Subcutaneous abdominal adipose tissue (tissue), 5 donors: ENCODE measurements around the gene GSTM4.
A peak's percentile ranks its signal among the peaks of the same experiment; 100 is the strongest.
"Not testable (repeated sequence)": the region's sequence is repeated elsewhere in the genome, so short reads cannot be mapped to it uniquely, and the experiment has no call there.

Source experiments
- H3K27ac ChIP-seq: one replicate; pipeline ENCODE4 v1.7.0; 2013; ENCODE audit warnings: low read depth, mild to moderate bottlenecking, inconsistent platforms, low read length, moderate library complexity
- H3K27me3 ChIP-seq, 5 donors: one replicate each; pipeline ENCODE4 v1.7.0; 2013; ENCODE audit warnings: low read length in 5 of 5, inconsistent platforms in 1 of 5; ENCODE audit not compliant: control insufficient read depth in 5 of 5, insufficient read depth in 4 of 5
- H3K36me3 ChIP-seq, 5 donors: one replicate each; pipeline ENCODE4 v1.7.0; 2013; ENCODE audit warnings: low read length in 5 of 5; ENCODE audit not compliant: control insufficient read depth in 5 of 5, insufficient read depth in 5 of 5
- H3K4me1 ChIP-seq, 5 donors: one replicate each; pipeline ENCODE4 v1.7.0; 2013; ENCODE audit warnings: low read length in 5 of 5, mild to moderate bottlenecking in 3 of 5, moderate library complexity in 1 of 5; ENCODE audit not compliant: control insufficient read depth in 5 of 5, insufficient read depth in 5 of 5
- H3K4me3 ChIP-seq, 5 donors: one replicate each; pipeline ENCODE4 v1.7.0; 2013; ENCODE audit warnings: low read length in 5 of 5, low read depth in 1 of 5
- H3K9ac ChIP-seq, 5 donors: one replicate each; pipeline ENCODE4 v1.7.0; 2013; ENCODE audit warnings: low read length in 5 of 5, mild to moderate bottlenecking in 4 of 5, moderate library complexity in 3 of 5
- H3K9me3 ChIP-seq, 5 donors: one replicate each; pipeline ENCODE4 v1.7.0; 2013; ENCODE audit warnings: low read length in 5 of 5; ENCODE audit not compliant: control insufficient read depth in 5 of 5
- donor health status: healthy.
- donor health status: healthy.
- donor health status: healthy.
- donor health status: healthy.
- donor health status: healthy.

GSTM4 gene

DNA sequence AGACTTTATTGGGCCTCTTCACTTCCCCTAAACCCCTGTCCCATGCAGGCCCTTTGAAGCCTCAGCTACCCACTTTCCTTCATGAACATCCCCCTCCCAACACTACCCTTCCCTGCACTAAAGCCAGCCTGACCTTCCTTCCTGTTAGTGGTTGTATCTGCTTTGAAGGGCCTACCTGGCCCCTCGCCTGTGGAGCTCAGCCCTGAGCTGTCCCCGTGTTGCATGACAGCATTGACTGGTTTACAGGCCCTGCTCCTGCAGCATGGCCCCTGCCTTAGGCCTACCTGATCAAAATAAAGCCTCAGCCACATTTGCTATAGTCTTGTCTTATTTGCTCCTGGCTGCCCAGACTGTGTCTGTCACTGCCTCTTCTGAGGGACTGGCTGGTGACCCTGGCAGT is 5.5 kb downstream of the GSTM4 start:
- peaks cover 0 to 49% (median 31%) of the 10 kb centered on the region in 5 donors for H3K36me3 ChIP-seq
- H3K9ac ChIP-seq = no peak overlapping the region
- no peaks in the 10 kb centered on the region for H3K9me3 ChIP-seq
- H3K27ac ChIP-seq = no peak overlapping the region
- H3K27me3 ChIP-seq = no peaks in the 10 kb centered on the region
- peaks cover 0 to 10% (median 6%) of the 10 kb centered on the region in 5 donors for H3K4me1 ChIP-seq
- no peak overlapping the region for H3K4me3 ChIP-seq

DNA sequence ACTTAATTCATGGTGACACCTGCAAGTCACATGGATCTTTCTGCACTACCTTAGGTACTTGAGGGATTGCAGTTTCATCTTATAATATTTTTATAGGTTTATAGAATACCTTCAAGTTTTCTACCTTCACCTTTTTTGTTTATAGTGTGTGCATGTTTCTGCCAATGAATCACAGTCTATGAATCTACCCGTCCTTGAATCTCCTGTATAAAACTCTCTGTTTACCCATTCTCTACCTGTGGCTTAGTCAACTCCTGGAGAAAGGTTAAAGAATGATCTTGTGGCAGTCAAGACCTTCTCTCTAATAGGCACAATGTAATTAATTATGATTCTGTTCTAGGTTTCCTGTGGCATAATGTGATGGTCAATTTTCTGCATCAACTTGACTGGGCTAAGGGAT is 8.8 kb downstream of the GSTM4 start:
- Histone ChIP-seq H3K27me3 (no peaks in the 10 kb centered on the region), H3K36me3 (peaks cover 0 to 29% (median 15%) of the 10 kb centered on the region in 5 donors), H3K9me3 (no peaks in the 10 kb centered on the region), H3K4me1 (peaks cover 2 to 13% (median 12%) of the 10 kb centered on the region in 5 donors), H3K27ac (no peak overlapping the region), H3K9ac (no peak overlapping the region), H3K4me3 (no peak overlapping the region)

DNA sequence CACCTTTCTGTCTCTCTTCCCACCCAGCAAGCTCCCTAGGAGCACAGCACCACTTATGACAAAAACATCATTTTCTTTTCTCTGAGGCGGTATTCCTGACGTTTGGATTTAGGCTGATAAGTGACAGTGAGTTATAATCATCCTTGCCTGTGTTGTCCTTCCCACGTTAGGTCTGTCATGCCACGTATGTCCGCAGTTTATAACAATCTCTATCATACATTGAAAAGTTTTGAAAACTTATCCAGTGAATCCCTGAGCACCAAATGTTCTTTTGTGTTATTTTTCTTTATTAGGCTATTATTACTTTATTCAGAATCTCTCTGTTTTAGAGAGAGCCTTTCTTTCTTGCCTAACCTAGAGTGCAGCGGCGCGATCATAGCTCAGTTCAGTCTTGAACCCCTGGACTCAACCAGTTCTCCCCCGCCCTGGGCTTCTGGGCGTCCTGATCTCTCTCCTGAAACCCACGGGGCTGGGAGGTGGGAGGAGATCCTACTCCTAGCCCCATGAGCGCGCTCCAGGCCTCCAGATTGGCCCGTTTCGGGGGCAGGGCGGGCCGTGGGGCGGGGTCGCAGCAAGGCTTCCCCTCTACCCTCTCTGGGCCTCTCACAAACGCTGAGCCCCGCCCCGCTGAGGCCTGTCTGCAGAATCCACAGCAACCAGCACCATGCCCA is 11.7 kb downstream of the GSTM4 start, which contains the start of gene GSTM2:
GSTM2 (plus strand) TSS at position 606 of the 671 bp plus-strand sequence; CDS start at position 665, 59 bp downstream.
- peaks cover 0 to 11% (median 5%) of the 10 kb centered on the region in 5 donors for H3K36me3 ChIP-seq
- no peaks in the 10 kb centered on the region for H3K27me3 ChIP-seq
- peaks cover 2 to 13% (median 12%) of the 10 kb centered on the region in 5 donors for H3K4me1 ChIP-seq
- H3K9me3 ChIP-seq = no peaks in the 10 kb centered on the region
- H3K9ac ChIP-seq = peak within 1 kb of the TSS in 4 of 5 donors; percentile 53 to 74 (median 65)
- no peak within 1 kb of the TSS for H3K27ac ChIP-seq
- H3K4me3 ChIP-seq = peak within 1 kb of the TSS; percentile 62 to 79 (median 72)

DNA sequence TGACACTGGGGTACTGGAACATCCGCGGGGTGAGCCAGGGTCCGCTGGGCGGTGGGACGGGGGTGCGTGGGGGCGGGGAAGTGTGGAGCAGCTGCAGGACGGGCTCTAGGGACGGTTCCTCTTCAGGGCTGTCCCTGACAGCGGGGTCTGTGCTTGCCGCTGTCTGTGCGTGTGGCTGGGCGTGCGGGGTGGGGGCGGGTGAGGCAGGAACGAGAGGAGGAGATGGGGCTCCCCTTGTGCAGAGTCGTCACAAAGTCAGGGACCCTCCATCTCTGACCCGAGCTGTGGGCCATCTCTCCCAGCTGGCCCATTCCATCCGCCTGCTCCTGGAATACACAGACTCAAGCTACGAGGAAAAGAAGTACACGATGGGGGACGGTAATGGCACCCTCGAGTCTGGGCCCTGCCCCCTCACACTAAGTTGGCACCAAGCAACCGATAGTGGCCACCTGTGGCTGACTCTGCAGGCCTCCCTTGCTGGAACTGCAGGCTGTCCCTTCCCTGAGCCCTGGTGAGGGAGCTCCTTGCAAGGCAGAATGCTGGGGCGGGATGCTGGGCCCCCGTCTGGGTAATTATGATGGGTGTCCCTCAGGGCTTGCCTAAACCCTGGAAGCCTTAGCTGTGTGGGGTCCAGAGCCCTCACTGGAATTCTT is 12.3 kb downstream of the GSTM4 start:
- H3K4me3 ChIP-seq = peak overlapping the region; percentile 62 to 79 (median 72)
- no peaks in the 10 kb centered on the region for H3K9me3 ChIP-seq
- H3K4me1 ChIP-seq = peaks cover 2 to 13% (median 12%) of the 10 kb centered on the region in 5 donors
- H3K27ac ChIP-seq = no peak overlapping the region
- H3K36me3 ChIP-seq = peaks cover 0 to 15% (median 8%) of the 10 kb centered on the region in 5 donors
- peak overlapping the region in 3 of 5 donors; percentile 64 to 74 (median 66) for H3K9ac ChIP-seq
- H3K27me3 ChIP-seq = no peaks in the 10 kb centered on the region

DNA sequence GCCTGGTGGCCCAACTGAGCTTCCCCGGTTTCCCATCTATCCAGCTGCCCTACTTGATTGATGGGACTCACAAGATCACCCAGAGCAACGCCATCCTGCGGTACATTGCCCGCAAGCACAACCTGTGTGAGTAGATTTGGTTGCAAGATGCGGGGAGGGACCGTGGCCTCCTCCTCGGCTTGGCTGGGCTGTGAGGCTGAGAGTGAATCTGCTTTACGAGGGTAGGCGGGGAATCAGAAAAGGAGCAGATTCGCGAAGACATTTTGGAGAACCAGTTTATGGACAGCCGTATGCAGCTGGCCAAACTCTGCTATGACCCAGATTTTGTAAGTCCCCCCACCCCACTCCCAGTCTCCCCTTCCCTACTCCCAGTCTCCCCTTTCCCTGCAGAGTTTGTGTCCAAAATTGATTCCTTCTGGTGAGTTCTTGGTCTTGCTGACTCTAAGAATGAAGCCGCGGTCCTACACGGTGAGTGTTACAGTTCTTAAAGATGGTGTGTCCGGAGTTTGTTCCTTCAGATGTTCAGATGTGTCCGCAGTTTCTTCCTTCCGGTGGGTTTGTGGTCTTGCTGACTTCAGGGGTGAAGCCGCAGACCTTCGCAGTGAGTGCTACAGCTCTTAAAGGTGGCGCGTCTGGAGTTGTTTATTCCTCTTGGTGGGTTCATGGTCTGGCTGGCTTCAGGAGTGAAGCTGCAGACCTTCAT is 13.5 kb downstream of the GSTM4 start:
- H3K9ac ChIP-seq = no peak overlapping the region
- H3K9me3 ChIP-seq = no peaks in the 10 kb centered on the region
- H3K36me3 ChIP-seq = peaks cover 0 to 21% (median 9%) of the 10 kb centered on the region in 5 donors
- H3K4me1 ChIP-seq = peaks cover 2 to 13% (median 12%) of the 10 kb centered on the region in 5 donors
- H3K27ac ChIP-seq = no peak overlapping the region
- H3K27me3 ChIP-seq = no peaks in the 10 kb centered on the region
- H3K4me3 ChIP-seq = no peak overlapping the region

DNA sequence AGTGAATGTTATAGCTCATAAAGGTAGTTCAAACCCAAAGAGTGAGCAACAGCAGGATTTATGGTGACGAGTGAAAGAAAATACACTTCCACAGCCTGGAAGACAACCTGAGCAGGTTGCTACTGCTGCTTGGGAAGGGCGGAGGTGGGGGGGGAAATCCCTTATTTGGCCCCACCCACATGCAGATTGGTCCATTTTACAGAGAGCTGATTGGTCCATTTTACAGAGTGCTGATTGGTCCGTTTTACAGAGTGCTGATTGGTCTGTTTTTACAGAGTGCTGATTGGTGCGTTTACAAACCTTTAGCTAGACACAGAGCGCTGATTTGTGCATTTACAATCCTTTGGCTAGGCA is 14.0 kb downstream of the GSTM4 start:
- H3K4me1 ChIP-seq = peaks cover 2 to 13% (median 12%) of the 10 kb centered on the region in 5 donors
- peaks cover 0 to 21% (median 9%) of the 10 kb centered on the region in 5 donors for H3K36me3 ChIP-seq
- H3K27ac ChIP-seq, H3K4me3 ChIP-seq, H3K27me3 ChIP-seq, H3K9me3 ChIP-seq, H3K9ac ChIP-seq: not testable (repeated sequence)

DNA sequence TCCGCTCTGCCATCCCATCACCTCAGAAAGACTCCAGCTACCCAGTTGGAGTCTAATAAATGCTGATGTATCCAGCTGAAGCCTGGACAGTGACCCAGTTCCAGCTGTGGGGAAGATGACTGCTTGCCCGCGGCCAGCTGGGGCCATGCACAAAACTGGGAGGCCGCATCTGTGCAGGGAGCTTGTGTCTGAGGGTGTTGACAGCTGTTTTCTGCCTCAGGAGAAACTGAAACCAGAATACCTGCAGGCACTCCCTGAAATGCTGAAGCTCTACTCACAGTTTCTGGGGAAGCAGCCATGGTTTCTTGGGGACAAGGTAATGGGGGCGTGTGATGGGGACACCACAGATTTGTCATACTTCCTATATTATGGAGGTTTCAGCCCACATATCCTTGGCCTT is 15.2 kb downstream of the GSTM4 start:
- H3K4me3 ChIP-seq = no peak overlapping the region
- peaks cover 2 to 13% (median 12%) of the 10 kb centered on the region in 5 donors for H3K4me1 ChIP-seq
- no peak overlapping the region for H3K9ac ChIP-seq
- H3K9me3 ChIP-seq = no peaks in the 10 kb centered on the region
- no peak overlapping the region for H3K27ac ChIP-seq
- H3K27me3 ChIP-seq = no peaks in the 10 kb centered on the region
- H3K36me3 ChIP-seq = peaks cover 0 to 17% (median 9%) of the 10 kb centered on the region in 5 donors

DNA sequence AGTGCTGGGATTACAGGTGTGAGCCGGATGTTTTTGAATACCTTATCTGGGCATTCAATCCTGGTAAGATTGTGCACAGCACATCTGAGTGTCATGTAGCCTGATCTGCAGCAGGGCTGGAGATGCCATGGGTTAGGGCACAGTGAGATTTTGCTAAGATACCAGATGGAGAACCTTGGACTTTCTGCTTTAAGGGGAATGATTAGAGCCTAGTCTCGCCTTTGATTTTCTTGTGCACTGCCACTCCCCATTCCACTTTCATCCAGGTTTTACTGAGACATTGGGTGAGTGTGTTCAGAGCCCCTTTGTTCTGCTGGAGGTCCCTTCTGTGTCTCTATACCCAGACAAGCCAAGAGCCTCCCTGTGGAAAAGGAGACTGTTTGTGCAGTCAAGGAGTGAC is 18.0 kb downstream of the GSTM4 start:
- not testable (repeated sequence) for H3K27ac ChIP-seq, H3K4me1 ChIP-seq, H3K9me3 ChIP-seq, H3K9ac ChIP-seq, H3K27me3 ChIP-seq, H3K4me3 ChIP-seq
- peaks cover 0 to 17% (median 9%) of the 10 kb centered on the region in 5 donors for H3K36me3 ChIP-seq

DNA sequence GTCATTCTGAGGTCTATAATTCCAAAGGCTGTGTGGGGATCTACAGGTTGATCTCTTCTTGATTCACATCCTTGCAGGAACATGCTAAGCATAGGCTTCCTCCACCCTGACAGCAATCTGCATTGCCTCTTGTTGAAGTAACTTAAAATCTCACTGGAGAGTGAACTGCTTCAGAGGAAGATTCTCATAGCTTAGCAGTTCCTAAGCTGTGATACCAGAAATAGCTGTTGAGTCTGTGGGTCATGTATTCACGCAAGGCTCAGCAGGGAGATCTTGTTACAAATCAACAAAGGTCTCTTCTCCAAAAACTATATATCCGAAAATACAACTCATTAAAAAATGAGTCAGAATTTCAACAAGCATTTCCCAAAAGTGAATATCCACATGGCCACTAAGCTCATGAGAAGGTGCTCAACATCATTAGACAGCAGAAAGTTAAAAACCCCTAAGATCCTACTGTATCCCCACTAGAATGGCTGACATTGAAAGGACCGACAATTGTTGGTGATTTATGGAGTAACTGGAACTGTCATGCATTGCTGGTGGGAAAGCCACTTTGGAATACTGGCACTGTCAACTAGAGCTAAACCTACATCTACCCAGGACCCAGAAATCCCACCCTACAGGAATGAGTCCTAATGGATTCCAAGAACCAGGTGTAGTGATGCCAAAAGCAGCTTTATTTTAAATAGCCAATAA is 20.9 kb downstream of the GSTM4 start:
- H3K36me3 ChIP-seq = peaks cover 0 to 15% (median 5%) of the 10 kb centered on the region in 5 donors
- not testable (repeated sequence) for H3K9me3 ChIP-seq, H3K27ac ChIP-seq, H3K27me3 ChIP-seq, H3K9ac ChIP-seq, H3K4me3 ChIP-seq, H3K4me1 ChIP-seq
